MM.1S (cell line): ENCODE results near the gene IL1A.

Experiments
- EZH2 ChIP-seq: fragments of 300-600 bp; sonication (generic); optimal IDR thresholded peaks from 2 replicates; pipeline ENCODE3; 2017; ENCODE audit warnings: low read depth, mild to moderate bottlenecking, antibody characterized with exemption, low read length, mixed read lengths
- TF ChIP-seq, protein P1 (sequence below): fragments of 300-600 bp; sonication (generic); IDR thresholded peaks from 2 replicates; pipeline ENCODE4 v1.5.1; 2016; ENCODE audit warnings: antibody characterized with exemption, low read length, mixed read lengths

DNA sequence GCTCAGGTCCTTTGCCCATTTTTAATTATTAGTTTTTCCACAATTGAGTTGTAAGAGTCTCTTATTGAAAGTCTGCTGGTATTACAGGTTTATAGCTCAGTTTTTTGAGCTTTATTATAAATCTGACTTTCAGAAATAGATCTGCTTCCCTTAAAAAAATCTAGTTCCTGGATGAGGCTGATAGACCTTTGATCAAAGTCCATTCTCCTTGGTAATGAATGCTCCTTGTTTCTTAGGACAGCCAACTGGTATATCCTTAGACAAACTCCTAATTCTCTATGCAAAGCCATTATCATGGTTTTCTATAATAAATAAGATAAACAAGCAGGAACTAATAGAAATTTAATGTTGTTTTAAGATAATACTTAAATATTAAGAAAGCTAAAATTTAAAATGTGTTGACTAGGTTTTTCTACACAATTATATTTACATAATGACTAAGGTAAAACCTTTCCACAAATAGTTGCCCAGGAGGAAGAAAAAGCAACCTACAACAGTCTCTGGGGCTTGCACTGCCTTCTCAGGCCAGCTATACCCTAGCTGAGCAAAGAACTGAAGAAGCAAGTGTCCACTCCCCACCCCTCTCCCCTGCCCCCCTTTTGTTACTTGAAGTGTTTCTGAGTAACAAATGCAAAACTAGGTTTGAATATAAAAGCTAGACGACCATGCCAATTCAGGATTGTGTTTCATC lies 46.6 kb downstream of the IL1A start:
- TF ChIP-seq, protein P1, sequence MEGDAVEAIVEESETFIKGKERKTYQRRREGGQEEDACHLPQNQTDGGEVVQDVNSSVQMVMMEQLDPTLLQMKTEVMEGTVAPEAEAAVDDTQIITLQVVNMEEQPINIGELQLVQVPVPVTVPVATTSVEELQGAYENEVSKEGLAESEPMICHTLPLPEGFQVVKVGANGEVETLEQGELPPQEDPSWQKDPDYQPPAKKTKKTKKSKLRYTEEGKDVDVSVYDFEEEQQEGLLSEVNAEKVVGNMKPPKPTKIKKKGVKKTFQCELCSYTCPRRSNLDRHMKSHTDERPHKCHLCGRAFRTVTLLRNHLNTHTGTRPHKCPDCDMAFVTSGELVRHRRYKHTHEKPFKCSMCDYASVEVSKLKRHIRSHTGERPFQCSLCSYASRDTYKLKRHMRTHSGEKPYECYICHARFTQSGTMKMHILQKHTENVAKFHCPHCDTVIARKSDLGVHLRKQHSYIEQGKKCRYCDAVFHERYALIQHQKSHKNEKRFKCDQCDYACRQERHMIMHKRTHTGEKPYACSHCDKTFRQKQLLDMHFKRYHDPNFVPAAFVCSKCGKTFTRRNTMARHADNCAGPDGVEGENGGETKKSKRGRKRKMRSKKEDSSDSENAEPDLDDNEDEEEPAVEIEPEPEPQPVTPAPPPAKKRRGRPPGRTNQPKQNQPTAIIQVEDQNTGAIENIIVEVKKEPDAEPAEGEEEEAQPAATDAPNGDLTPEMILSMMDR = no peak
- TF ChIP-seq EZH2 = no peak
